Mesothelial cell of epicardium (in vitro differentiated cells): ENCODE data around the gene SIGLEC11. TPM values are rescaled to one million over a fixed set of nuclear protein-coding genes. Genes with fewer than 3 reads are reported as not detected.

Experiments
- DNase-seq, 2 experiments: peaks; one replicate each; pipeline ENCODE4 v3.0.0; 2021; ENCODE audit warnings: low spot score in 2 of 2; ENCODE audit not compliant: unreplicated experiment in 2 of 2
- H3K27ac Mint-ChIP-seq: 2 replicates; pipeline ENCODE4 v1.8.0; 2021; ENCODE audit warnings: mixed read lengths
- H3K27me3 Mint-ChIP-seq: 2 replicates; pipeline ENCODE4 v1.8.0; 2021; ENCODE audit warnings: low read depth, mixed read lengths
- H3K36me3 Mint-ChIP-seq: 2 replicates; pipeline ENCODE4 v1.8.0; 2021; ENCODE audit warnings: mixed read lengths
- H3K4me1 Mint-ChIP-seq: 2 replicates; pipeline ENCODE4 v1.8.0; 2021; ENCODE audit warnings: mixed read lengths
- H3K4me3 Mint-ChIP-seq: 2 replicates; pipeline ENCODE4 v1.8.0; 2021; ENCODE audit warnings: mild to moderate bottlenecking, moderate library complexity, mixed read lengths
- H3K9me3 Mint-ChIP-seq: 2 replicates; pipeline ENCODE4 v1.8.0; 2021; ENCODE audit warnings: mixed read lengths
- total RNA-seq: library from RNA; stranded (reverse); gene quantifications from 3 replicates; pipeline ENCODE4 v1.2.1, GENCODE V29; 2021
- TF ChIP-seq, protein P1 (sequence below): fragments of 200-600 bp; sonication (generic); IDR thresholded peaks from one replicate; pipeline ENCODE4 v1.5.0; 2021; ENCODE audit warnings: antibody characterized with exemption; ENCODE audit not compliant: unreplicated experiment

SIGLEC11 gene
- total RNA-seq, 1 donor from 2014 or later = 1.7 TPM

DNA sequence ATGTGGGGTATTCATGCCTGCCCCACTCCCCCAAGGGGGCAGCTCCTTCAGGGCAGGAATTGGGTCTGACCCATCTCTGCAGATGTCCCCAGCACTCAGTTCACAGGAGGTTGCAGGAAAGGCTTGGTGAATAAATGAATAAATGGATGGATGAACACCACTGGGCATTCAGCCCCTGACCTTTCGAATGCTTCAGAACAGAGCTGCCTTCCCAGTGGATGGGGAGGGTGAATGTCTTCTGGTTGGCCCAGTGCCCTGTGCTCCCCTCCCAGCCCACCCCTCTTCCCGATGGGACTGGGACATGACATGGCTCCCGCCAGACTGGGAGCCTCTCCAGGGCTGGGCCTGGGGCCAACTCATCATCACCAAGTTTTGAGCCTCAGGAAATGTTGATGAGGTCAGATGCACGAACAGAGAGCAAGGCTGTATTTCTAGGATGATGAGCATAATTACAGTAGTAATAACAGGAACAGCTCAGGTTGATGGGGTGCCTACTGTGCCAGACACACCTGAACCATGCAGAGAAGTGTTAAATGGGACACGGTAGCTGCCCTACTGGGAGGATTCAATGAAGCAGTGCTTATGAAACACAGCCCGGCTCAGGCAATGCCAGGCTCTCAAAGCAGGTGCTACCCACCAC is 38.5 kb upstream of the SIGLEC11 start:
- Mint-ChIP-seq H3K4me3 (no peak overlapping the region), H3K36me3 (peaks cover 29% of the 10 kb centered on the region), H3K27ac (no peak overlapping the region), H3K9me3 (no peaks in the 10 kb centered on the region), H3K4me1 (no peaks in the 10 kb centered on the region), H3K27me3 (no peaks in the 10 kb centered on the region)
- DNase-seq = no peak
- TF ChIP-seq, protein P1, sequence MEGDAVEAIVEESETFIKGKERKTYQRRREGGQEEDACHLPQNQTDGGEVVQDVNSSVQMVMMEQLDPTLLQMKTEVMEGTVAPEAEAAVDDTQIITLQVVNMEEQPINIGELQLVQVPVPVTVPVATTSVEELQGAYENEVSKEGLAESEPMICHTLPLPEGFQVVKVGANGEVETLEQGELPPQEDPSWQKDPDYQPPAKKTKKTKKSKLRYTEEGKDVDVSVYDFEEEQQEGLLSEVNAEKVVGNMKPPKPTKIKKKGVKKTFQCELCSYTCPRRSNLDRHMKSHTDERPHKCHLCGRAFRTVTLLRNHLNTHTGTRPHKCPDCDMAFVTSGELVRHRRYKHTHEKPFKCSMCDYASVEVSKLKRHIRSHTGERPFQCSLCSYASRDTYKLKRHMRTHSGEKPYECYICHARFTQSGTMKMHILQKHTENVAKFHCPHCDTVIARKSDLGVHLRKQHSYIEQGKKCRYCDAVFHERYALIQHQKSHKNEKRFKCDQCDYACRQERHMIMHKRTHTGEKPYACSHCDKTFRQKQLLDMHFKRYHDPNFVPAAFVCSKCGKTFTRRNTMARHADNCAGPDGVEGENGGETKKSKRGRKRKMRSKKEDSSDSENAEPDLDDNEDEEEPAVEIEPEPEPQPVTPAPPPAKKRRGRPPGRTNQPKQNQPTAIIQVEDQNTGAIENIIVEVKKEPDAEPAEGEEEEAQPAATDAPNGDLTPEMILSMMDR = no peak

DNA sequence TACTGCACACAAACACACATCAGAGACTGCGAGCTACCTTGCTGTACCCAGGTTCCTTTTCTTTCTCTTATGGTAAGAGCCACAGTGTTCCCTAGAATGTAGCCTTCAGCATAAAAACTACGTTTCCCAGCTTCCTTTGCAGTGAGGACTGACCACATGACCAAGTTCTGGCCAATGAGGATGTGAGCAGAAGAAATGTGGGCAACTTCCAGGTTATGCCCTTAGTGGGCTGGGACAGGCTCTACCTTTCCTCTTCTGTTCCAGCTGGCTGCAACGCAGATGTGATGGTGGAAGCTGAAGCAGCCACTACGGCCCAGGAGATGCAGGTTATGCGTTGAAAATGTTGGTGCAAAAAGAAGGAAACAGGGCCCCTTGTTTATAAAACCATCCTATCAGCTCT is 36.7 kb upstream of the SIGLEC11 start:
- TF ChIP-seq, protein P1 = no peak
- H3K36me3 Mint-ChIP-seq = peaks cover 43% of the 10 kb centered on the region
- no peak overlapping the region for H3K4me3 Mint-ChIP-seq
- H3K4me1 Mint-ChIP-seq = no peaks in the 10 kb centered on the region
- no peaks in the 10 kb centered on the region for H3K9me3 Mint-ChIP-seq
- no peaks in the 10 kb centered on the region for H3K27me3 Mint-ChIP-seq
- DNase-seq = no peak
- H3K27ac Mint-ChIP-seq = no peak overlapping the region

DNA sequence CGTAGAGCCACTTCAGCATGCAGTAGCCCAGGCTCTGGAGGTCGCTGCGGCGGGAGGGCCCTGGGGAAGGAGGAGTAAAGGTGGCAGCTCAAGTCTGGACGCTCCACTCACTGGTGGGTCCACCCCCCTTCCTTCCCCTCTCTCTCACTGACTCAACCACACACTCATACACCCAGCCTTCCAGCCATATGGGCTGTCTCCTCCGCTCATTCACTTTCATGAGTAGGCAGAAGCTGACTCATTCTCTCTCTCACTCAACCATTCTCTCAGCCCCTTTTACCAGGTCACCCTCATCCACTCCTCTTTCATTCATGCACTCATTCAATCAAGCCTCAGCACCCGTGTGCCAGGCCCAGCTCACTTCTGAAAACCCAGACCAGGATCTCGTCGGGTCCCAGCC is 27.5 kb upstream of the SIGLEC11 start:
- H3K27me3 Mint-ChIP-seq = no peaks in the 10 kb centered on the region
- no peak overlapping the region for H3K4me3 Mint-ChIP-seq
- H3K4me1 Mint-ChIP-seq = no peaks in the 10 kb centered on the region
- TF ChIP-seq, protein P1 = no peak
- DNase-seq = no peak
- H3K9me3 Mint-ChIP-seq = no peaks in the 10 kb centered on the region
- peaks cover 35% of the 10 kb centered on the region for H3K36me3 Mint-ChIP-seq
- H3K27ac Mint-ChIP-seq = no peak overlapping the region

DNA sequence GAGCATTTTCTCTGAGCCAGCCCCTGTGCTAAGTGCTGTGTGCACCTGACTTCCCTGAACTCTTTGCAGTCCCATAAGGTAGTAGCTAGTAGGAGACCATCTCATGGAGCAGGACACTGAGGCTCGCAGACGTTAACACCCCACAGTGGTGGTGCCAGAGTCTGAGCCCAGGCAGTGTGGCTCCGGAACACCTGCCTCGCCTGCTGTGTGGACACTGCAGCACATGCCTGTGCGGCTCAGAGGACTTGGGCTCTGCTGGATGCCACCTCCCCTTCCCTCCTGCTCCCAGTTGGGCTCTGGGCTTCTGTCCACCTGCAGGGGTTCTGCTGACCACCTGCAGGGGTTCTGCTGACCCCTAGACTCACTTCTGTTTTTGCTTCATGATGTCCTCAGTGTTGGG is 27.0 kb upstream of the SIGLEC11 start:
- DNase-seq = no peak
- H3K4me1 Mint-ChIP-seq = no peaks in the 10 kb centered on the region
- H3K4me3 Mint-ChIP-seq = no peak overlapping the region
- H3K27ac Mint-ChIP-seq = no peak overlapping the region
- no peaks in the 10 kb centered on the region for H3K9me3 Mint-ChIP-seq
- TF ChIP-seq, protein P1 = no peak
- H3K27me3 Mint-ChIP-seq = no peaks in the 10 kb centered on the region
- H3K36me3 Mint-ChIP-seq = peaks cover 33% of the 10 kb centered on the region

DNA sequence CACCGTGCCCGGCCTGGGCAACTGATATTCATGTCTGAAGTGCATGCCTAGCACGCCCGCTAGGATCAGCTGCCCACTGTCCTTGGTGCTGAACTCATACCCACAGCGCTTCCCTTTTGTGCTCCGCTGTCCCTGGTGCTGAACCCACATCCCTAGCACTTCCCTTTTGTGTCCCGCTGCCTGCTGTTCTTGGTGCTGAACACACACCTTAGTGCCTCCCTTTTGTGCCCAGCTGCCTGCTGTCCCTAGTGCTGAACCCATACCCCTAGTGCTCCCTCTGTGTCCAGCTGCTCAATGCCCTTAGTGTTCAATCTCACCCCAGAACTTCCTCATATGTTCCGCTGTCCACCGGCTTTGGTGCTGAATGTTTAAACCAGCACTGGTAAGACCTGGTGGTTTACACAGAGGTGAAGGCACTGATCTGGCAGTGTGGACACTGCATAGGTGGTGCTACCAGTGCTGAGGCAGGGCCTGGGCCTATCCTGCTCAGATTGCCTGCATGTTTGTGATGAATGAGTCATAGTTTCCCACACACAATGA is 26.3 kb upstream of the SIGLEC11 start:
- TF ChIP-seq, protein P1 = no peak
- no peaks in the 10 kb centered on the region for H3K27me3 Mint-ChIP-seq
- peak overlapping the region; percentile 60 for H3K27ac Mint-ChIP-seq
- H3K9me3 Mint-ChIP-seq = no peaks in the 10 kb centered on the region
- H3K4me3 Mint-ChIP-seq = no peak overlapping the region
- peak; percentile 85 to 95 for DNase-seq
- no peaks in the 10 kb centered on the region for H3K4me1 Mint-ChIP-seq
- H3K36me3 Mint-ChIP-seq = peaks cover 26% of the 10 kb centered on the region

DNA sequence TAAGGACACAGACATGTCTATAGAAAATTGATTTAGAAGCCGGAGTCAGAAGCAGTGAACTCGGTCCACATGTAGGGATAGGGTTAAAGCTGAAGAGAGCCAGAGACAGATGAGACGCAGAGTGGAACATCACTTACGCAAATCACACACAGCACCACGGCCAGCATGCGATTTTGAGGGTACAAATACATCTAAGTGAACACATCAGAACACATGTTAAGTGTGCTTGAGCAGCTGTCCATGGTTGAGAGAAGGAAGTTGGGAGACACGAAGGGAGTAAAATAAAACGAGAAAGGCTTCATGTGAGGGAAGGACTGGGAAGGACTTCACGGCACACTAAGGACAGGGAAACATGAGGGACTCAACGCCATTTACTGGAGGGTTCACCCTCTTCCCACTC is 25.4 kb upstream of the SIGLEC11 start:
- TF ChIP-seq, protein P1 = no peak
- H3K4me3 Mint-ChIP-seq = no peak overlapping the region
- no peak for DNase-seq

More for the DNA sequence above, 25.4 kb upstream of the SIGLEC11 start:
- H3K27me3 Mint-ChIP-seq = no peaks in the 10 kb centered on the region
- H3K9me3 Mint-ChIP-seq = no peaks in the 10 kb centered on the region
- H3K27ac Mint-ChIP-seq = no peak overlapping the region
- peaks cover 28% of the 10 kb centered on the region for H3K36me3 Mint-ChIP-seq
- H3K4me1 Mint-ChIP-seq = no peaks in the 10 kb centered on the region
